GM12873 (cell line): Measurements from ENCODE around the gene SLC35A2.

Experiments used
- CTCF ChIP-seq: IDR thresholded peaks from 2 replicates; pipeline ENCODE4 v1.5.1; 2012; ENCODE audit warnings: low read depth, mild to moderate bottlenecking, moderate library complexity, low read length, control low read depth; ENCODE audit not compliant: insufficient read depth; ENCODE audit errors: missing control alignments

SLC35A2 gene

DNA sequence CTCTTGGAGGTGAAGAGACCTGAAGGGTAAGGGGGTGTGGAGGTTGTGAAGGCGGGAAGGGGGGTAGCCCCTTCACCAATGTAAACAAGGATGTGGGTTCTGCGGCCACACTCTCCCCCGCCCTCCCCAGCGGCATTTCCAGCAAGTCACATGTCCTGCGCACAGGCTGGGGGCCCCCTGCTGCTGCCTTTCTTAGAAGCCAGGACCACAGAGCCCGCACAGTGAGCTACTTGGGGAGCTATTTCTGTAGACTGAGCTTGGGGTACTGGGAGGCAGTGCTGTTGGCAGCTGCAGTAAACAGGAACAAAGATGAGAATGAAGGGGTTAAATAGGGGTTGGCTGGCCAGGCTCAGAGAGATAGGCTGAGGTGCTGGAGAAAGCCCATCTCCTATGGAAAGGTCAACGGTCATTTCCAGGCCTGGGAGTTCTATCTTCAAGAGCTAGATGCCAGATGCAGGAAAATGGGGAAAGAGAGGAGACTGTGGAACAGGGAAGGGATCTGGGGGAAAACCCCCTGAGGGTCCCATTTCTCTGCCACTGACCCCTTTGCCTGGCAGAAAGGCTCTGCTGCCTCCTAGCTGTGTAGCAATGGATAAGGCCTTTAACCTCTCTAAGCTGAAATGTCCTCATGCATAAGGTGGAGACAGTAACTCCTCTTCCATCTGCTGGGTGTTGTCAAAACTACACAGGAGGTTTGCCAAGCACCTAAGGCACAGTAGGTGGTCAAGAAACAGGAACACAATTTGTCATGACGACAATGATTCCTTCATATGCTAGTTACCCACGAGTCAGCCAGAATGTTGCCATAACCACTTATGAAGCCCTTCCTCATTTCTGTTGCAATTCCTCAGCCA is 25.8 kb upstream of the SLC35A2 start:
- TF ChIP-seq CTCF, result peak; percentile 54

- no peak for TF ChIP-seq CTCF
Observed at GRCh38 chrX:48936429-48937053, 25.1 kb upstream of the SLC35A2 start.

- TF ChIP-seq CTCF, result no peak
Observed at GRCh38 chrX:48935301-48935670, 23.8 kb upstream of the SLC35A2 start.

- TF ChIP-seq CTCF, result no peak
Observed at GRCh38 chrX:48934581-48935300, 23.3 kb upstream of the SLC35A2 start.

GRCh38 chrX:48933757-48934156 is 22.3 kb upstream of the SLC35A2 start:
- no peak for TF ChIP-seq CTCF

- TF ChIP-seq CTCF, result no peak
Observed at GRCh38 chrX:48927736-48928382, 16.4 kb upstream of the SLC35A2 start.

DNA sequence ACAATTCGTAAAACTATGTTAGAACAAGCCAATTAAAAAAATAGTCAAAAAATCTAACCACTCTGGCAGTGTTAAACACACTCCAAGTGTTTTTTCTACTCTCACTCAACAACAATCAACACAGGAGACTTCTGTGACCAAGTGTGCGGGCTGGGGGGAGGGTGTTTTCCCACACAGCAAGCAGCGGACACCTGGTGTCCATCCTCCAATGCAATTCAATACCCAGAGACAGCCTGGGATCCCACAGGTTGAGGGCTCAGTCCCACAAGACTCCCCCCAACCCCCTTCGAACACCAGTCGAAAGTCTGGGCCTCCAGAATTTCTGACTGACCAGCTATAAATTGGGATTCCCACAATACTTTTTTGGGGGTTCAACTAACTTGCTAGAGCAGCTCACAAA is 15.7 kb upstream of the SLC35A2 start:
- no peak for TF ChIP-seq CTCF
